Thyroid gland (tissue), 4 donors: Measurements from ENCODE around the gene EXOC4.

Experiments
- CTCF ChIP-seq, 6 experiments: fragments of 200-600 bp in 3 of 6; fragments of 450-650 bp in 3 of 6; sonication (generic) in 3 of 6; IDR thresholded peaks; one replicate each; pipeline ENCODE4 v1.5.1; 2016 to 2019; ENCODE audit warnings: antibody characterized with exemption in 6 of 6, mild to moderate bottlenecking in 2 of 6, inconsistent platforms in 1 of 6, moderate library complexity in 1 of 6
- POLR2A ChIP-seq, 2 donors: fragments of 450-650 bp; IDR thresholded peaks; one replicate each; pipeline ENCODE4 v1.6.1; 2017; ENCODE audit warnings: antibody characterized with exemption in 2 of 2, mild to moderate bottlenecking in 2 of 2, moderate library complexity in 1 of 2

GRCh38 chr7:133534816-133535215, 281.9 kb downstream of the EXOC4 start:
- TF ChIP-seq POLR2A (IDR thresholded peaks at IDR 0.05) (no peak), CTCF (IDR thresholded peaks at IDR 0.05) (no peak)
